ENCODE measurements around the gene RAPGEF2.

DNA sequence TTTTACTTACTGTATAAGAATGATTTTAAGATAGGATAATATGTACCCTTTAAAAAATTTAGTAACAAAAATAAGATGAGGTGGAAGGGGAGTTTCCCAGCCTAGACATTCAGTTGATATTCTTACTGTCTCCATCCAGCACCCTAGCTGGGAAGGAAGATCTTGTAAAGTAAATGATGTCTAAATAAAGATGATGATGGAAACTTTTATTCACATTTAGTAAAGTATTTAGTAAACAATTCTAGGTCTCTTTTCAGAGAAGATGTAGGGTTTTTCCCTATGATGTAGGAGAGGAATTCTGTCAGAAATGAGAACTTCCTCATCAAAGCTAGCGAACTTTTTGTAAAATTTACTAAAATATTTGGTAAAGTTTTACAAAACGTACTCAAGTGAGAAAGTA is 136.8 kb downstream of the RAPGEF2 start:
- no peak for TF ChIP-seq POLR2A (IDR thresholded peaks at IDR 0.05)
- TF ChIP-seq, protein P1, sequence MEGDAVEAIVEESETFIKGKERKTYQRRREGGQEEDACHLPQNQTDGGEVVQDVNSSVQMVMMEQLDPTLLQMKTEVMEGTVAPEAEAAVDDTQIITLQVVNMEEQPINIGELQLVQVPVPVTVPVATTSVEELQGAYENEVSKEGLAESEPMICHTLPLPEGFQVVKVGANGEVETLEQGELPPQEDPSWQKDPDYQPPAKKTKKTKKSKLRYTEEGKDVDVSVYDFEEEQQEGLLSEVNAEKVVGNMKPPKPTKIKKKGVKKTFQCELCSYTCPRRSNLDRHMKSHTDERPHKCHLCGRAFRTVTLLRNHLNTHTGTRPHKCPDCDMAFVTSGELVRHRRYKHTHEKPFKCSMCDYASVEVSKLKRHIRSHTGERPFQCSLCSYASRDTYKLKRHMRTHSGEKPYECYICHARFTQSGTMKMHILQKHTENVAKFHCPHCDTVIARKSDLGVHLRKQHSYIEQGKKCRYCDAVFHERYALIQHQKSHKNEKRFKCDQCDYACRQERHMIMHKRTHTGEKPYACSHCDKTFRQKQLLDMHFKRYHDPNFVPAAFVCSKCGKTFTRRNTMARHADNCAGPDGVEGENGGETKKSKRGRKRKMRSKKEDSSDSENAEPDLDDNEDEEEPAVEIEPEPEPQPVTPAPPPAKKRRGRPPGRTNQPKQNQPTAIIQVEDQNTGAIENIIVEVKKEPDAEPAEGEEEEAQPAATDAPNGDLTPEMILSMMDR (IDR thresholded peaks at IDR 0.05): no peak
